Hematopoietic multipotent progenitor cell (in vitro differentiated cells): ENCODE results near the gene STK31. TPM values are rescaled to one million over a fixed set of nuclear protein-coding genes. Genes with fewer than 3 reads are reported as not detected.
"Not testable (repeated sequence)": the region's sequence is repeated elsewhere in the genome, so short reads cannot be mapped to it uniquely, and the experiment has no call there.

ENCODE experiments used
- DNase-seq, 3 donors: peaks; one replicate each; pipeline ENCODE4 v3.0.0-alpha.2; 2011 to 2015; ENCODE audit warnings: low read depth in 2 of 3, low spot score in 2 of 3
- total RNA-seq: library from RNA; depleted of rRNA; stranded (reverse); fragments of >200 nt; gene quantifications from one replicate; pipeline ENCODE4 v1.2.3, GENCODE V29; 2012

Gene STK31
- total RNA-seq, 1 donor, result under 0.01 TPM

- DNase-seq, result no peak
Observed at GRCh38 chr7:23791721-23792120, 81.7 kb downstream of the STK31 start.

- DNase-seq, result no peak
Observed at GRCh38 chr7:23802720-23803397, 92.8 kb downstream of the STK31 start.

GRCh38 chr7:23804707-23805106 lies 94.7 kb downstream of the STK31 start:
- DNase-seq, result no peak

DNA sequence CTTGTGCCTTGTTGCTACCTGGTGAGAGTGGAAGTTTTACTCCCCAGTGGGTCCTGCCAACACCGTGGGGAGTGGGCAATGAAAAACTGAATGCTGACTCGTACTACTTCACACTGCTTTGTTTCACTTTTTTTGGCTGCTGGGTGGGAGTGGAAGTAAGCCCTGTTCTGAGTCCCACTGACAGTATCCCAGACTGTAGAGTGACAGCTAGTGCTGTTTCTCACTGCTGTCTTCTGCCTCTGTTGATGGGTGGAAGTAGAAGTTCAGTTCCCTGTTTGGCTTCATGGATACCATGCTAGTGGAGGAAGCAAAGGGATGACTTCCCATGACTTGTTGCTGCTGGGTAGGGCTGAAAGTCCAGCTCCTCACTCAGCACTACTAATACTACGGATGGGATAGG lies 98.4 kb downstream of the STK31 start:
- no peak for DNase-seq

GRCh38 chr7:23810099-23810498 lies 100.1 kb downstream of the STK31 start:
- no peak for DNase-seq

DNA sequence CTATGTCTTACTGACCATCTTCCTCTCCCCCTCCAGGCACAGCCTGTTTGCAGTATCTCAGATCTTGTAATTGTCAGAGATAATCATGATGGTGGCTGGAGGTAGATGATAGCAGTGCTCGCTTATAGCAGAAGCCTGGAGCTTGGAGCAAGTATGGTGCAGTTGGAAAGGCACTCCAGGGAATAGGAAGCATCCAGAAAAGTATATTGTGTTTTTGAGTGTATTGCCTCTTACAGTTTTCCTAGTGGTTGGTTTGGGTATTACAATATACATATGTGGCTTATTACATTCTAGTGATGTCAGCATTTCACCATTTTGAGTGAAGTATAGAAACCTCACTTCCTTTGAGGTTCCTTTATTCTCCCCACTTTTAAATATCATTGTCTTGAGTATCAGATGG lies 101.5 kb downstream of the STK31 start:
- DNase-seq, result no peak

- not testable (repeated sequence) for DNase-seq
Observed at GRCh38 chr7:23828125-23828524, 118.1 kb downstream of the STK31 start.

DNA sequence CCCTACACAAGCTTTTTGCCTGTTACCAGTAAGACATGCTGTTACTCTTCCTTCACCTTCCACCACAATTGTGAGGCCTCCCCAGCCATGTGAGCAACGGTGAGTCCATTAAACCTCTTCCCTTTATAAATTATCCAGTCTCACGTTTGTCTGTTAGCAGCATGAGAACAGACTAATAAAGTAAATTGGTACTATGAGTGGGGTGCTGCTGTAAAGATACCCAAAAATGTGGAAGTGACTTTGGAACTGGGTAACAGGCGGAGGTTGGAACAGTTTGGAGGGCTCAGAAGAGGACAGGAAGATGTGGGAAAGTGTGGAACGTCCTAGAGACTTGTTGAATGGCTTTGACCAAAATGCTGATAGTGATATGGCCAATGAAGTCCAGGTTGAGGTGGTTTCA lies 122.7 kb downstream of the STK31 start:
- not testable (repeated sequence) for DNase-seq

GRCh38 chr7:23833405-23833804 lies 123.4 kb downstream of the STK31 start:
- no peak for DNase-seq

DNA sequence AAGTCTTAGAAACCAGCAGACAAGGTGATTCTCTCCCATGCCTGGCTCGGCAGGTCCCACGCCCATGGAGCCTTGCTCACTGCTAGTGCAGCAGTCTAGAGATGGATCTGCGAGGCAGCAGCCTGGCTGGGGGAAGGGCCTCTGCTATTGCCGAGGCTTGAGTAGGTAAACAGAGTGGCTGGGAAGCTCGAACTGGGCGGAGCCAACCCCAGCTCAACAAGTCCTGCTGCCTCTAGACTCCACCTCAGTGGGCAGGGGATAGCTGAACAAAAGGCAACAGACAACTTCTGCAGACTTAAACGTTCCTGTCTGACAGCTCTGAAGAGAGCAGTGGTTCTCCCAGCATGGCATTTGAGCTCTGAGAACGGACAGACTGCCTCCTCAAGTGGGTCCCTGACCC lies 134.8 kb downstream of the STK31 start:
- DNase-seq, result not testable (repeated sequence)

DNA sequence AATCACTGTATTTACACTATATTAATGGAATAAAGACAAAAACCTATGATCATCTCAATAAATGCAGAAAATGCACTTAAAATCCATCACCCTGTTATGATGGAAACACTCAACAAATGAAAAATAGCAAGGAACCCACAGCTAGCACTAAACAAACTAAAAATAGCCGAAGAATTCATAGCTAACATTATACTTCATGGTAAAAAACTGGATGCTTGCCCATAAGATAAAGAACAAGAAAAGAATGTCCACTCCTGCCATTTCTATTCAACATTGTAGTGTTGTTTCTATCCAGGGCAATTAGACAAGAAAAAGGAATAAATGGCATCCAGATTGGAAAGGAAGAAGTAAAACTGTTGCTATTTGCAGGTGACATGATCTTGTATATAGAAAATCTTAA lies 142.1 kb downstream of the STK31 start:
- DNase-seq, result no peak

DNA sequence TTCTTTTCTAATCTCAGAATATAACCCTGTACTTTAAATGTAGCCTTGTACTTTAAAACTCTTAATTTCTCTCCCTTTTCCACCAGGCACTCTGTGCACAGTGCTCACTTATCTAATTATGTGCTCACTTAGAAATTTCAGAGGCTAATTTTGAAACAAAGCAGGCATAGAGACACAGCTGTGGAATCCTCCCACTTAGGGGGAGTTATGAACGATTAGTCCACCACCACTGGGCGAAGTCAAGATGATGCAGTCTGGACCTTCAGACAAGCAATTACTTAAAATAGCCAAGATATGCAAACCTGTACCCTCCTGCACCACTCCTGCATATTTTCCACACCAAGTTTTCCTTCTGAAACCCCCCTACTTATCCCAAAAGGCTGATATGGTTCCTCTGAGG lies 143.0 kb downstream of the STK31 start:
- no peak for DNase-seq

DNA sequence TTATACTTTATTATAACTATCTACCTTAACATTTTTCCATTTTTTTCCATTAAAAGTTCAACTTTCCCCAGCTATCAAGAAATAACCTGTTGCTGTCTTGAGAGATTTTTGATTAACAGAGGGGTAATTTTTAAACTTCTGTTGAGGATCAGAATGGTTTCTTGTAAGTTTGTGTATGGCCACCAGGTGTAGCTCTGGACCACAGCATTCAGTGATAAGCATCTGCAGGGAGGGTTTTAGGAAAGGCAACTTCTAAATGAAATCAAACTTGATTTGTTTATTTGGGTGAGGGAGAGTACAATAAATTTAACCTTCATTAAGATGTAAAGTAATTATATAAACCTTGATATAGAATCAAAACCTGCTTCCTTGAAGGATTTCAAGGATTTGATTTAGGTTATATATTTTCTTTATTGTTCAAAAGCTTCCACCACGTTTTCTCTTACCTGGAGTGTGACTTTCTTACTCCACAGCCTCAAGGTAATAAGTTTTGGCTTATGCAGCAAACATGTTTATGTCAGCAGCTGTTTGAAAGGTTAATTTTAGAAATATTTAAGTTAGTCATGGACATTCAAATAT lies 153.3 kb downstream of the STK31 start:
- DNase-seq, result peak in 2 of 3 donors; percentile 15 to 43

- no peak for DNase-seq
Observed at GRCh38 chr7:23864973-23865372, 155.0 kb downstream of the STK31 start.

- no peak for DNase-seq
Observed at GRCh38 chr7:23873306-23873705, 163.3 kb downstream of the STK31 start.

DNA sequence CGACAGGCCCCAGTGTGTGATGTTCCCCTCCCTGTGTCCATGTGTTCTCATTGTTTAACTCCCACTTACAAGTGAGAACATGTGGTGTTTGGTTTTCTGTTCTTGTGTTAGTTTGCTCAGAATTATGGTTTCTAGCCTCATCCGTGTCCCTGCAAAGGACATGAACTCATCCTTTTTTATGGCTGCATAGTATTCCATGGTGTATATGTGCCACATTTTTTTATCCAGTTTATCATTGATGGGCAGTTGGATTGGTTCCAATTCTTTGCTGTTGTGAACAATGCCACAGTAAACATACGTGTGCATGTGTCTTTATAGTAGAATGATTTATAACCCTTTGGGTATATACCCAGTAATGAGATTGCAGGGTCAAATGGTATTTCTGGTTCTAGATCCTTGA lies 166.5 kb downstream of the STK31 start:
- DNase-seq, result not testable (repeated sequence)

Other genes with a start within 250 kb of the STK31 start
- gene IGF2BP3, start 239.7 kb upstream of the STK31 start, total RNA-seq, result 6.7 TPM
- 30.2 TPM for gene TRA2A, start 178.2 kb upstream of the STK31 start, total RNA-seq
- 5.1 TPM for gene CCDC126, start 112.8 kb upstream of the STK31 start, total RNA-seq
- 11.6 TPM for gene FAM221A, start 30.0 kb upstream of the STK31 start, total RNA-seq